ENCODE measurements around the gene SLC25A22. TPM values are rescaled to one million over a fixed set of nuclear protein-coding genes. Genes with fewer than 3 reads are reported as not detected.

The SLC25A22 gene
- total RNA-seq, 1 experiment from 2014 or later = 24.6 TPM

DNA sequence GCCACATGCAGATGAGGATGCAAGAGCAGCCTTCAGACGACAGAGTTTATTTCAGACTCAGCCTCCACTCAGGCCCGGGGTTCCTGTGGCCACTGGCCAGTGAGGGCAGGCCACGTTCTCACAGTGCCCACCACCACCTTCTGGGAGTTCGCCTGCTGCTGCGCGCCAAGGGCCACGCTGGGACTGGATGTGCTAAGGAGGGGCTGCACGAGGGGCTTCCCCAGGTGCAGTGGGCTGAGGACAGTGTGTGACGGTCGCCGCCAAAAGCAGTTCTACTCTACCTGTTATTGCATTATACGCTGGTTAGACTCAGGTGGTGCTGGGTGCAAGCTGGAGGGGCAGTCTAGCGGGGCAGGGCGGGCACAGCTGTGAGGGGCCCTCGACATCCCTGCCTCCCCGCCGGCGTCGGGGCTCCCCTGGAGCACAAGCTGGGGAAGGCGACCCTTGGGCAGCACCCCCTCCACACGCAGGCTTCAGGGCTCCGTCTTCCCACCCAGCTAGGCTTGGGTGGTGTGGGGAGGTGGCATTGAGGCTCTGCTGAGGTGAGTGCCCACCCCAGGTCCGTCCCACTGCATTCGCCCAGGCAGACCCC, 10.9 kb downstream of the SLC25A22 start:
- BruUV-seq (replicated peaks) = no TSS peak
- Histone ChIP-seq H3K4me1 (replicated peaks; ENCODE audit: insufficient read depth) (no peaks in the 10 kb centered on the region), H4K20me1 (ENCODE audit: insufficient read depth) (no peaks in the 10 kb centered on the region), H3K4me3 (no peak overlapping the region), H3K4me2 (no peak overlapping the region), H3K79me2 (ENCODE audit: low read depth) (no peaks in the 10 kb centered on the region), H3K36me3 (ENCODE audit: low read depth) (no peaks in the 10 kb centered on the region), H3F3A (ENCODE audit: insufficient read depth, low read depth) (peaks cover 5% of the 10 kb centered on the region; the same call in 1 of the 2 replicates), H3K9me2 (ENCODE audit: insufficient read depth) (no peaks in the 10 kb centered on the region), H3K27me3 (ENCODE audit: insufficient read depth, low read depth) (no peaks in the 10 kb centered on the region), H3K9me3 (ENCODE audit: insufficient read depth, low read depth) (no peaks in the 10 kb centered on the region), H3K27ac (no peak overlapping the region), H2AFZ (no peak overlapping the region)
- POLR2A ChIA-PET (ENCODE audit: unreplicated experiment) = no interaction called here
- TF ChIP-seq, protein P1, sequence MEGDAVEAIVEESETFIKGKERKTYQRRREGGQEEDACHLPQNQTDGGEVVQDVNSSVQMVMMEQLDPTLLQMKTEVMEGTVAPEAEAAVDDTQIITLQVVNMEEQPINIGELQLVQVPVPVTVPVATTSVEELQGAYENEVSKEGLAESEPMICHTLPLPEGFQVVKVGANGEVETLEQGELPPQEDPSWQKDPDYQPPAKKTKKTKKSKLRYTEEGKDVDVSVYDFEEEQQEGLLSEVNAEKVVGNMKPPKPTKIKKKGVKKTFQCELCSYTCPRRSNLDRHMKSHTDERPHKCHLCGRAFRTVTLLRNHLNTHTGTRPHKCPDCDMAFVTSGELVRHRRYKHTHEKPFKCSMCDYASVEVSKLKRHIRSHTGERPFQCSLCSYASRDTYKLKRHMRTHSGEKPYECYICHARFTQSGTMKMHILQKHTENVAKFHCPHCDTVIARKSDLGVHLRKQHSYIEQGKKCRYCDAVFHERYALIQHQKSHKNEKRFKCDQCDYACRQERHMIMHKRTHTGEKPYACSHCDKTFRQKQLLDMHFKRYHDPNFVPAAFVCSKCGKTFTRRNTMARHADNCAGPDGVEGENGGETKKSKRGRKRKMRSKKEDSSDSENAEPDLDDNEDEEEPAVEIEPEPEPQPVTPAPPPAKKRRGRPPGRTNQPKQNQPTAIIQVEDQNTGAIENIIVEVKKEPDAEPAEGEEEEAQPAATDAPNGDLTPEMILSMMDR (conservative IDR thresholded peaks at IDR 0.05) = no peak
- TF ChIP-seq EZH2 (IDR thresholded peaks at IDR 0.05; ENCODE audit: low read depth) = no peak
- CTCF ChIA-PET = no interaction called here
- intact Hi-C loops (cut with micrococcal nuclease; ENCODE audit: unreplicated experiment) = no loop called here
- no peak for DNase-seq

DNA sequence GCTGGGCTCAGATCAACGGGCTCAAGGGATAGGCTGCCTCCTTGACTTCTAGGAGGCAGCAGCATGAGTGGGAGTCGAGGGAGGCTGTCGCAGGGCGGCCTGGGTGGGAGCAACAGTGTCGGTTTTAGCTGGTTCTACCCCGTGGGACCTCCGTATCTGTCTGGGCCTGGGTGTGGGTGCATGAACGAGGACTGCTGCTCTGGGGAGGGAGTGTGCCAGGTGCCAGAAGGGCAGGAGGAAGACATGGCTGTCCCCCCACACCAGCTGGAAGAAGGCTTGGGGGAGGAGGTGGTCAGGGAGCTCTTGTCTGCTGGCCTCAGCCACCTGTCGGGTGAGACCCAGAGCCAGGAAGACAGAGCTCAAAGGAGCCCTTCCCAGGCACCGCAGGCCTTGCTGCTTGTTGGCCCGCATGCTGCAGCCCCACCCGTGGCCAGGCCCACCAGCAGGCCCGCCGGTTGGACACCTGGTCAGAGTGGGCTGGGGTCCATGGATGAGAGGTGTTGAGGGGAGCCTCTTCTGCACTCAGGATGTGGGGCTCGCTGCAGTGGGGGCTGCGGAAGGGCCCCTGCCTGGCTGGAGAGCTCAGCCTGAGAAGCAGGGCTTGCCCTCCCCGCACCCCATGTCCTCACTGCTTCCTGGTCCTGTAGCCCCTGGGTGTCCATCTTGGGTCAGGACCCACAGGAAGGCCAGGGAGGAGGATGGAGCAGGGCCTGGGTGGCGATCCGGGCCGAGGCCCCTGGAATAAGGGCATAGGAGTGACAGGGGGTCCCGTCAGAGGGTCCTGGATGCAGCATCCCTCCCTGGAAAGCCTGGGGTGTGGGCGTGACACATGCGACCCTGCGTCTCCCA, 11.6 kb downstream of the SLC25A22 start:
- Histone ChIP-seq H3K36me3 (ENCODE audit: low read depth) (no peaks in the 10 kb centered on the region), H3K79me2 (ENCODE audit: low read depth) (no peaks in the 10 kb centered on the region), H3K4me1 (replicated peaks; ENCODE audit: insufficient read depth) (no peaks in the 10 kb centered on the region), H3K9me3 (ENCODE audit: insufficient read depth, low read depth) (no peaks in the 10 kb centered on the region), H3K4me2 (no peak overlapping the region), H3F3A (ENCODE audit: insufficient read depth, low read depth) (peaks cover 5% of the 10 kb centered on the region; the same call in 1 of the 2 replicates), H2AFZ (no peak overlapping the region), H4K20me1 (ENCODE audit: insufficient read depth) (no peaks in the 10 kb centered on the region), H3K27ac (no peak overlapping the region), H3K4me3 (no peak overlapping the region), H3K27me3 (ENCODE audit: insufficient read depth, low read depth) (no peaks in the 10 kb centered on the region), H3K9me2 (ENCODE audit: insufficient read depth) (no peaks in the 10 kb centered on the region)
- ChIA-PET CTCF (no interaction called here), POLR2A (ENCODE audit: unreplicated experiment) (no interaction called here)
- DNase-seq = no peak
- TF ChIP-seq EZH2 (IDR thresholded peaks at IDR 0.05; ENCODE audit: low read depth) = no peak
- TF ChIP-seq, protein P1 (conservative IDR thresholded peaks at IDR 0.05) = no peak
- intact Hi-C loops (cut with micrococcal nuclease; ENCODE audit: unreplicated experiment) = no loop called here
- no TSS peak for BruUV-seq (replicated peaks)

DNA sequence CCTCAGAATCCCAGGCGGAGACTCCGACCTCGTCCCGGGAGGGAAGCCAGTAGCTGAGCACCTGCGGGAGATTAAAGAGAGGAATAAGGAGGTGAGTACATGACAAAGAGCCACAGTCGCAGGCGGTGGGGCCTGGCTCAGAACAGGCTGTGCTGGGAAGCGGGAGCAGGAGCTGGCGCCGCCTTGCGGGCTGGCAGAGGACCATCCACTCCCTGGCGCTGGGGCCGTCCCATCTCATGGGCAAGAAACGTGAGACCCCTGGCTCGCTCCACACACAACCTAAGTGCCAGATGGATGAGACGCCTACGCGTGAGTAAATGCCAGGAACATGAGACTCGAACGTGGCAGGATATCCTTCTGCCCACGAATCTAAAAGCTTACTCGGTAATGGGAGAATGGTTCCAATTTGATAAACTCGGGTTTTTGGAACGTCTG, 14.5 kb downstream of the SLC25A22 start:
- TF ChIP-seq EZH2 (IDR thresholded peaks at IDR 0.05; ENCODE audit: low read depth) = no peak
- TF ChIP-seq, protein P1 (conservative IDR thresholded peaks at IDR 0.05) = no peak
- BruUV-seq (replicated peaks) = no TSS peak
- H3K4me3 ChIP-seq = no peak overlapping the region
- no peaks in the 10 kb centered on the region for H4K20me1 ChIP-seq (ENCODE audit: insufficient read depth)
- CTCF ChIA-PET = no interaction called here
- no peak for DNase-seq
- H3K4me2 ChIP-seq = no peak overlapping the region
- H3K27ac ChIP-seq = no peak overlapping the region
- no peaks in the 10 kb centered on the region for H3K9me2 ChIP-seq (ENCODE audit: insufficient read depth)
- no peaks in the 10 kb centered on the region for H3K36me3 ChIP-seq (ENCODE audit: low read depth)
- H3K9me3 ChIP-seq (ENCODE audit: insufficient read depth, low read depth) = no peaks in the 10 kb centered on the region
- intact Hi-C loops (cut with micrococcal nuclease; ENCODE audit: unreplicated experiment) = no loop called here
- H3K27me3 ChIP-seq (ENCODE audit: insufficient read depth, low read depth) = no peaks in the 10 kb centered on the region
- POLR2A ChIA-PET (ENCODE audit: unreplicated experiment) = no interaction called here
- H3F3A ChIP-seq (ENCODE audit: insufficient read depth, low read depth) = no peaks in the 10 kb centered on the region
- no peaks in the 10 kb centered on the region for H3K79me2 ChIP-seq (ENCODE audit: low read depth)
- no peaks in the 10 kb centered on the region for H3K4me1 ChIP-seq (replicated peaks; ENCODE audit: insufficient read depth)
- H2AFZ ChIP-seq = no peak overlapping the region
